GM12892 (cell line): ENCODE measurements around the gene FUT1.
A peak's percentile ranks its signal among the peaks of the same experiment; 100 is the strongest.
"Not testable (repeated sequence)": the region's sequence is repeated elsewhere in the genome, so short reads cannot be mapped to it uniquely, and the experiment has no call there.

Experiments
- DNase-seq: peaks from one replicate; pipeline ENCODE4 v3.0.0; 2011; ENCODE audit not compliant: insufficient read length
- FAIRE-seq: peaks from 2 replicates; lab custom pipeline; 2011; peaks lifted over from hg19 to GRCh38; lab: Jason Lieb, UNC
- POLR2A ChIP-seq: IDR thresholded peaks from 2 replicates; pipeline ENCODE4 v1.6.1; 2011; ENCODE audit warnings: low read depth, low read length, control low read depth
- POLR2AphosphoS5 ChIP-seq: IDR thresholded peaks from 2 replicates; pipeline ENCODE4 v1.6.1; 2011; ENCODE audit warnings: low read depth, low read length, control low read depth
- TAF1 ChIP-seq: IDR thresholded peaks from 2 replicates; pipeline ENCODE4 v1.6.1; 2011; ENCODE audit warnings: low read depth, mild to moderate bottlenecking, control low read depth, low read length, borderline replicate concordance

The FUT1 gene

DNA sequence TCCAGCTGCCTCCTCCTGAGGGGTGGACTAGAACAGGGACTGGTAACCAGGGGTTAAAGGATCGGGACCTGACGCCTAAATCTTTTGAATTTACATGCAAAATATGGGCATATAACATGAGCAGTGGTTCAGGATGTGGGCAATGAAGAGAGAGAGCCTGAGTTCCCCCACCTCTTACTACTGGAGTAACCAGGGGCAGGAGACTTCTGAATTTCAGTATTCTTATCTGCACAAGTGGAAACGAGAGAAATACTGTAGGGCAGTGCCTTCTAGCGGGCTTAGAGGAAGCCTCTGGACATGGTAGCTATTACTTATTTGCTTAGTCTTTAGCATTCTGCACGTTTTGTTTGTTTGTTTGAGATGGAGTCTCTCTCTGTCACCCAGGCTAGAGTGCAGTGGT is 32.1 kb upstream of the FUT1 start:
- TF ChIP-seq POLR2AphosphoS5: no peak
- no peak for TF ChIP-seq TAF1
- no peak for TF ChIP-seq POLR2A
- DNase-seq: no peak
- FAIRE-seq: no peak

- DNase-seq: no peak
- TF ChIP-seq POLR2AphosphoS5 (no peak), TAF1 (no peak), POLR2A (no peak)
- peak; percentile 21 for FAIRE-seq
Observed at GRCh38 chr19:48780631-48781391, 28.4 kb upstream of the FUT1 start.

GRCh38 chr19:48779636-48780035 is 27.2 kb upstream of the FUT1 start:
- TF ChIP-seq POLR2AphosphoS5 (no peak), POLR2A (no peak), TAF1 (no peak)
- DNase-seq (no peak), FAIRE-seq (no peak)

DNA sequence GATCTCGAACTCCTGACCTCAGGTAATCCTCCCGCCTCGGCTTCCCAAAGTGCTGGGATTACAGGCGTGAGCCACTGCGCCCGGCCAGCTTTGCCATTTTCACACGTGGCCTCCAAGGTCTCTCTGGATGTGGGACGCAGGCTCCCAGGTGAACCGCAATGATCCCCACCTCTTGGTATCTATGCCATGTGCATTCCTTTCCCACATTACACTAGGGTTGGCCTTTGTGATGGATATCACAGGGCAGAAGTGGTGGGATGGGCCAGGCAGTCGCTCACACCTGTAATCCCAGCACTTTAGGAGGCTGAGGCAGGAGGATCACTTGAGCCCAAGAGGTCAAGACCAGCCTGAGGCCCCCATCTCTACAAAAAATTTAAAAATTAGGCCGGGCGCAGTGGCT is 25.3 kb upstream of the FUT1 start:
- FAIRE-seq: no peak
- no peak for DNase-seq
- TF ChIP-seq POLR2AphosphoS5: no peak
- no peak for TF ChIP-seq TAF1
- no peak for TF ChIP-seq POLR2A

- DNase-seq (no peak), FAIRE-seq (no peak)
- TF ChIP-seq POLR2A: no peak
- no peak for TF ChIP-seq POLR2AphosphoS5
- TF ChIP-seq TAF1: no peak
Observed at GRCh38 chr19:48777139-48777538, 24.7 kb upstream of the FUT1 start.

- FAIRE-seq: no peak
- no peak for TF ChIP-seq TAF1
- TF ChIP-seq POLR2A: no peak
- TF ChIP-seq POLR2AphosphoS5: no peak
- DNase-seq: no peak
Observed at GRCh38 chr19:48772503-48772953, 20.1 kb upstream of the FUT1 start.

DNA sequence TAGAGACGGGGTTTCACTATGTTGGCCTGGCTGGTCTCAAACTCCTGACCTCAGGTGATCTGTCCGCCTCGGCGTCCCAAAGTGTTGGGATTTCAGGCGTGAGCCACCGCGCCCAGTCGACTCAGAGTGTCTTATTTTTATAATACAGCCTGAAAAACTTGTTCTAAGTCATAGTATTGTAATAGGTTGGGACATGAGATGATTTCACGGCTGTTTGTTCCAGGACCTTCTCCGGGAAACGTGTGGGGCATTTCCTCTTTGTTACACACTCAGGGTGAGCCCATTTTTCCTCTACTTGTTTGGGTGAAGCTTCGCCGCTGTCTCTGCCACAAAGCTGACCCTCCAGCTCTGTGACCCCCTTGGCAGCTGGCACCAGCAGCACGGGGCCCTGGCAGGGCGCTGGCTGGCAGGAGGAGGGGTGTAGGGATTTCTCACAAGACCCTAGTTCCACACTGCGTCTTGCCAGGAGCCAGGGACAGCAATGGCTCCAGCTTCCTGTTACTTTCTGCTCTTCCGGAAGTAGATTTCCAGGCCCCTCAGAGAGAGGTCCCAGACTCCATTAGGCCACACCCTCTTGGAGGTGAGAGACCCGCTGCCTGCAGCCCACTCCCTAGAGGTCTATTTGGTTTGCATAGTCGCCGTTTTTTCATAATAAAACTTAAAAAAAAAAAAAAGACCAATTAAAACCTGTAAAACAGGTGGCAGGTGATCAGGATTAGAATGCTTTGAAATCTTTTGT is 18.5 kb upstream of the FUT1 start:
- DNase-seq: no peak
- TF ChIP-seq POLR2AphosphoS5 (no peak), TAF1 (no peak), POLR2A (no peak)
- FAIRE-seq: no peak

DNA sequence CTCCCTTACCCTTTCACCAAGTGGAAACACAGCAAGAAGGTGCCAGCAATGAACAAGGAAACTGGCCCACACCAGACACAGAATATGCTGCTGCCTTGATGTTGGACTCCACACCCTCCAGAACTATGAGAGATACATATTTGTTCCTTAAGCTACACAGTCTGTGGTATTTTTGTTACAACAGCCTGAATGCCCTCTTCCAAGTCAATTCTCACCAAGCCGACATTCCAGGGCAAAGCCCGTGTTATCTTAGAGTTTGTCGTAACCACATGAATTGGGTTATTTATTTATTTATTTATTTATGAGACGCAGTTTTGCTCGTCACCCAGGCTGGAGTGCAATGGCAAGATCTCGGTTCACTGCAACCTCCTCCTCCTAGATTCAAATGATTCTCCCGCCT is 17.8 kb upstream of the FUT1 start:
- no peak for FAIRE-seq

GRCh38 chr19:48768994-48769713 is 16.7 kb upstream of the FUT1 start:
- DNase-seq (no peak), FAIRE-seq (no peak)
- TF ChIP-seq TAF1: no peak
- no peak for TF ChIP-seq POLR2A
- no peak for TF ChIP-seq POLR2AphosphoS5

More for the DNA sequence above, 17.8 kb upstream of the FUT1 start:
- TF ChIP-seq POLR2AphosphoS5: no peak
- no peak for TF ChIP-seq TAF1
- TF ChIP-seq POLR2A: no peak
- no peak for DNase-seq

GRCh38 chr19:48768171-48768753 is 15.8 kb upstream of the FUT1 start:
- not testable (repeated sequence) for DNase-seq, FAIRE-seq

DNA sequence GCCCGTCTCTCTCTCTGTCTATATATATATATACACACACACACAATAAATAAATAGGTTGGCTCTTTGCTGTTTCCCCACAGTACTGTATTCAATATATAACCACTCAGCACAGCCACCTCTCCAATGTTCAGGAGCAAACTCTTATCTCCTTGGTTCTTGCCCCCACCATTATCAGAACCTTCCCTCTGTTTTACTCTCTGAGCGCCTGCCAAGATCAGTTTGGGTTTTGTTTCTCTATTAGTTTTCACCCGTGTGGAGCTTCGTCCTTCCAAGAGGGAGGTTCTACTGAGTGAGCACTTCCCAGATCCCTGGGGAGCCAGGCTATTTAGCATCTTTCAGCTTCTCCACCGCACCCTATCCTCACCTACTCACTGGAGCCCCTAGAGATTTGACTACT is 13.4 kb upstream of the FUT1 start:
- FAIRE-seq, DNase-seq: not testable (repeated sequence)
